HEK293T (cell line): Measurements from ENCODE around the gene OTUD6A.

Experiments used
- BHLHE40 ChIP-seq: fragments of 450-650 bp; IDR thresholded peaks from 2 replicates; pipeline ENCODE4 v1.6.1; 2016; ENCODE audit warnings: mild to moderate bottlenecking, moderate library complexity, borderline replicate concordance
- ELF4 ChIP-seq: fragments of 450-650 bp; IDR thresholded peaks from 2 replicates; pipeline ENCODE4 v1.6.1; 2017; ENCODE audit warnings: antibody characterized with exemption
- FOXK2 ChIP-seq: fragments of 450-650 bp; IDR thresholded peaks from 2 replicates; pipeline ENCODE4 v1.6.1; 2016; ENCODE audit warnings: mild to moderate bottlenecking
- HDGF ChIP-seq: fragments of 450-650 bp; IDR thresholded peaks from 2 replicates; pipeline ENCODE4 v1.6.1; 2017; ENCODE audit warnings: antibody characterized with exemption, borderline replicate concordance
- NFRKB ChIP-seq: fragments of 450-650 bp; IDR thresholded peaks from 2 replicates; pipeline ENCODE4 v1.6.1; 2016; ENCODE audit warnings: mild to moderate bottlenecking, moderate library complexity
- PKNOX1 ChIP-seq: fragments of 450-650 bp; IDR thresholded peaks from 2 replicates; pipeline ENCODE4 v1.6.1; 2016
- SP1 ChIP-seq: fragments of 450-650 bp; IDR thresholded peaks from 2 replicates; pipeline ENCODE4 v1.6.1; 2017
- ZNF384 ChIP-seq: fragments of 450-650 bp; IDR thresholded peaks from 2 replicates; pipeline ENCODE4 v1.6.1; 2016

DNA sequence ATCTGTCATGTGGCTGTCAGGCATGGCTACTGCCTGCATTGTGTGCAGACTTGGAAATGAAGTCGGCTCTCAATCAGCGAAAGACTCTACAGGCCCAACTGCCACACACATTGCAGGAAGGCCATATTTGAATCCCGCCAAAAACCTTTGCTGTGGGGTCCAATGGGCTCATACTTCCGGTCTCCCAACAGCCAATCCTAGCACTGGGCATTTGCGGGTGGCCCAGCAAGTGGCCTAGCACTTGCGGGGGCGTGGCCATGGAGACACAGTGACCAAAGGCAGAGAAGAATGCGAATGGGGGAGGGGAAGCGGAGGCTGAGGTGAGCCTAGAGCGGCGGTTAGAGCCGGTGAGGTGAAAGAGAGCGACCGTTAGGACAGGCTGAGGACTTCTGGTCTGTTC lies at the start of gene OTUD6A:
- TF ChIP-seq ZNF384, result no peak
- no peak for TF ChIP-seq SP1
- no peak for TF ChIP-seq PKNOX1
- TF ChIP-seq FOXK2, result no peak
- TF ChIP-seq BHLHE40, result no peak
- no peak for TF ChIP-seq ELF4
- no peak for TF ChIP-seq HDGF
- no peak for TF ChIP-seq NFRKB
